Uterus (tissue), 4 donors: Measurements from ENCODE around the gene HBG2. TPM values are rescaled to one million over a fixed set of nuclear protein-coding genes. Genes with fewer than 3 reads are reported as not detected.

ENCODE experiments used
- DNase-seq, 2 donors: peaks; one replicate each; pipeline ENCODE4 v3.0.0-alpha.2; 2019 to 2020
- H3K27ac ChIP-seq, 2 donors: fragments of 200-600 bp; sonication (generic); 1 replicate in 1 of 2; 2 replicates in 1 of 2; pipeline ENCODE4 v1.5.1; 2016 to 2018
- H3K27me3 ChIP-seq, 2 donors: fragments of 200-600 bp; sonication (generic); one replicate each; pipeline ENCODE4 v1.5.1; 2018 to 2019; ENCODE audit warnings: control low read depth in 1 of 2
- H3K36me3 ChIP-seq, 2 donors: fragments of 200-600 bp; sonication (generic); one replicate each; pipeline ENCODE4 v1.5.1; 2019; ENCODE audit warnings: control low read depth in 1 of 2
- H3K4me1 ChIP-seq, 2 donors: fragments of 200-600 bp; sonication (generic); one replicate each; pipeline ENCODE4 v1.5.1; 2018 to 2019; ENCODE audit warnings: control low read depth in 1 of 2
- H3K4me3 ChIP-seq, 2 donors: fragments of 200-600 bp; sonication (generic); 1 replicate in 1 of 2; 2 replicates in 1 of 2; pipeline ENCODE4 v1.5.1; 2018 to 2019; ENCODE audit warnings: mild to moderate bottlenecking in 1 of 2
- H3K9me3 ChIP-seq, 2 donors: fragments of 200-600 bp; sonication (generic); one replicate each; pipeline ENCODE4 v1.5.1; 2019; ENCODE audit warnings: control low read depth in 1 of 2
- CTCF ChIP-seq, 4 experiments: fragments of 200-600 bp in 2 of 4; fragments of 450-650 bp in 2 of 4; sonication (generic) in 2 of 4; IDR thresholded peaks; one replicate each; pipeline ENCODE4 v1.5.1; 2016 to 2019; ENCODE audit warnings: antibody characterized with exemption in 4 of 4, mild to moderate bottlenecking in 2 of 4, moderate library complexity in 1 of 4
- POLR2A ChIP-seq, 2 donors: fragments of 450-650 bp; IDR thresholded peaks; one replicate each; pipeline ENCODE4 v1.6.1; 2016; ENCODE audit warnings: antibody characterized with exemption in 2 of 2, mild to moderate bottlenecking in 1 of 2, moderate library complexity in 1 of 2
- intact Hi-C: fragments of 100-400 bp; cut with DNase I; formaldehyde crosslinking; loops from one replicate; pipeline ENCODE4 v1.15.1; 2023; ENCODE audit warnings: low total_unique reads
- total RNA-seq, 4 donors: library from RNA; depleted of rRNA in 3 of 4; stranded (reverse); fragments of >200 nt in 3 of 4; gene quantifications; one replicate each; pipeline versions ENCODE4 v1.1.0 to v1.2.4, GENCODE V29; 2014 to 2023
- donor health status: DM: yes; HTN: yes; CAD: no.

The HBG2 gene
- total RNA-seq, 4 donors from 2014 or later, result 1,050 TPM; not detected in 3

GRCh38 chr11:5282628-5283027, 28.0 kb upstream of the HBG2 start:
- H3K9me3 ChIP-seq, result no peaks in the 10 kb centered on the region
- intact Hi-C loops, result no loop called here
- TF ChIP-seq CTCF (IDR thresholded peaks at IDR 0.05) (no peak), POLR2A (IDR thresholded peaks at IDR 0.05) (no peak)
- no peaks in the 10 kb centered on the region for H3K4me1 ChIP-seq
- H3K27me3 ChIP-seq, result no peaks in the 10 kb centered on the region
- H3K4me3 ChIP-seq, result no peak overlapping the region
- H3K27ac ChIP-seq, result no peak overlapping the region
- DNase-seq, result no peak
- no peaks in the 10 kb centered on the region for H3K36me3 ChIP-seq

- TF ChIP-seq CTCF (IDR thresholded peaks at IDR 0.05), result no peak
- TF ChIP-seq POLR2A (IDR thresholded peaks at IDR 0.05), result no peak
- Histone ChIP-seq H3K27ac (no peak overlapping the region), H3K27me3 (no peaks in the 10 kb centered on the region), H3K4me3 (no peak overlapping the region), H3K36me3 (no peaks in the 10 kb centered on the region), H3K4me1 (no peaks in the 10 kb centered on the region), H3K9me3 (no peaks in the 10 kb centered on the region)
- no peak for DNase-seq
- intact Hi-C loops, result no loop called here
Measured at GRCh38 chr11:5281596-5281995, 27.0 kb upstream of the HBG2 start.

- intact Hi-C loops, result no loop called here
- H3K36me3 ChIP-seq, result no peaks in the 10 kb centered on the region
- no peaks in the 10 kb centered on the region for H3K27me3 ChIP-seq
- no peak for TF ChIP-seq POLR2A (IDR thresholded peaks at IDR 0.05)
- no peak for TF ChIP-seq CTCF (IDR thresholded peaks at IDR 0.05)
- no peaks in the 10 kb centered on the region for H3K4me1 ChIP-seq
- no peak overlapping the region for H3K4me3 ChIP-seq
- no peak overlapping the region for H3K27ac ChIP-seq
- H3K9me3 ChIP-seq, result no peaks in the 10 kb centered on the region
- peak; percentile 17 to 37 for DNase-seq
Measured at GRCh38 chr11:5280582-5281102, 26.1 kb upstream of the HBG2 start.

- no peak overlapping the region for H3K4me3 ChIP-seq
- intact Hi-C loops, result no loop called here
- no peaks in the 10 kb centered on the region for H3K36me3 ChIP-seq
- TF ChIP-seq POLR2A (IDR thresholded peaks at IDR 0.05), result no peak
- no peak for TF ChIP-seq CTCF (IDR thresholded peaks at IDR 0.05)
- DNase-seq, result no peak
- no peaks in the 10 kb centered on the region for H3K4me1 ChIP-seq
- no peaks in the 10 kb centered on the region for H3K27me3 ChIP-seq
- H3K9me3 ChIP-seq, result no peaks in the 10 kb centered on the region
- no peak overlapping the region for H3K27ac ChIP-seq
Measured at GRCh38 chr11:5279471-5280090, 25.0 kb upstream of the HBG2 start.

GRCh38 chr11:5277807-5278382, 23.3 kb upstream of the HBG2 start:
- DNase-seq, result no peak
- H3K4me3 ChIP-seq, result no peak overlapping the region
- H3K4me1 ChIP-seq, result no peaks in the 10 kb centered on the region
- H3K9me3 ChIP-seq, result no peaks in the 10 kb centered on the region
- H3K27ac ChIP-seq, result no peak overlapping the region
- H3K36me3 ChIP-seq, result no peaks in the 10 kb centered on the region
- intact Hi-C loops, result no loop called here
- no peak for TF ChIP-seq POLR2A (IDR thresholded peaks at IDR 0.05)
- TF ChIP-seq CTCF (IDR thresholded peaks at IDR 0.05), result no peak
- H3K27me3 ChIP-seq, result no peaks in the 10 kb centered on the region
